IPS-18a (cell line): ENCODE data around the gene RNF32.

Source experiments
- H3K27ac ChIP-seq: one replicate; pipeline ENCODE4 v1.5.1; 2013; ENCODE audit warnings: low read length
- H3K27me3 ChIP-seq: one replicate; pipeline ENCODE4 v1.6.1; 2013; ENCODE audit warnings: mild to moderate bottlenecking, low read length; ENCODE audit not compliant: control insufficient read depth, insufficient read depth
- H3K36me3 ChIP-seq: one replicate; pipeline ENCODE4 v1.6.1; 2013; ENCODE audit warnings: low read depth, low read length; ENCODE audit not compliant: control insufficient read depth
- H3K4me1 ChIP-seq: one replicate; pipeline ENCODE4 v1.6.1; 2013; ENCODE audit warnings: low read depth, low read length; ENCODE audit not compliant: control insufficient read depth
- H3K4me3 ChIP-seq: one replicate; pipeline ENCODE4 v1.5.1; 2013; ENCODE audit warnings: low read length
- H3K9ac ChIP-seq: one replicate; pipeline ENCODE4 v1.6.1; 2013; ENCODE audit warnings: mild to moderate bottlenecking, low read length, moderate library complexity
- H3K9me3 ChIP-seq: one replicate; pipeline ENCODE4 v1.6.1; 2013; ENCODE audit warnings: low read depth, low read length; ENCODE audit not compliant: control insufficient read depth

Gene RNF32

GRCh38 chr7:156652886-156653568 lies 12.5 kb downstream of the RNF32 start:
- no peaks in the 10 kb centered on the region for H3K27me3 ChIP-seq
- H3K36me3 ChIP-seq = no peaks in the 10 kb centered on the region
- H3K4me1 ChIP-seq = peaks cover 3% of the 10 kb centered on the region
- no peak overlapping the region for H3K9ac ChIP-seq
- no peaks in the 10 kb centered on the region for H3K9me3 ChIP-seq
- no peak overlapping the region for H3K4me3 ChIP-seq
- H3K27ac ChIP-seq = no peak overlapping the region

- Histone ChIP-seq H3K27me3 (no peaks in the 10 kb centered on the region), H3K4me1 (peaks cover 3% of the 10 kb centered on the region), H3K27ac (no peak overlapping the region), H3K9ac (no peak overlapping the region), H3K9me3 (no peaks in the 10 kb centered on the region), H3K36me3 (no peaks in the 10 kb centered on the region), H3K4me3 (no peak overlapping the region)
These were observed 14.1 kb downstream of the RNF32 start for GRCh38 chr7:156654511-156655234.

GRCh38 chr7:156655251-156655650 lies 14.7 kb downstream of the RNF32 start:
- Histone ChIP-seq H3K27ac (no peak overlapping the region), H3K9ac (no peak overlapping the region), H3K4me1 (peaks cover 3% of the 10 kb centered on the region), H3K4me3 (no peak overlapping the region), H3K27me3 (no peaks in the 10 kb centered on the region), H3K9me3 (no peaks in the 10 kb centered on the region), H3K36me3 (no peaks in the 10 kb centered on the region)

GRCh38 chr7:156655983-156656382 lies 15.4 kb downstream of the RNF32 start:
- no peak overlapping the region for H3K27ac ChIP-seq
- H3K36me3 ChIP-seq = no peaks in the 10 kb centered on the region
- H3K27me3 ChIP-seq = no peaks in the 10 kb centered on the region

GRCh38 chr7:156656598-156656997 lies 16.0 kb downstream of the RNF32 start:
- Histone ChIP-seq H3K9me3 (no peaks in the 10 kb centered on the region), H3K4me1 (peaks cover 3% of the 10 kb centered on the region), H3K36me3 (no peaks in the 10 kb centered on the region), H3K4me3 (no peak overlapping the region), H3K9ac (no peak overlapping the region), H3K27me3 (no peaks in the 10 kb centered on the region), H3K27ac (no peak overlapping the region)

More at GRCh38 chr7:156655983-156656382, 15.4 kb downstream of the RNF32 start:
- Histone ChIP-seq H3K4me3 (no peak overlapping the region), H3K9me3 (no peaks in the 10 kb centered on the region), H3K4me1 (peaks cover 3% of the 10 kb centered on the region), H3K9ac (no peak overlapping the region)

- H3K4me1 ChIP-seq = peaks cover 3% of the 10 kb centered on the region
These were observed 17.1 kb downstream of the RNF32 start for GRCh38 chr7:156657681-156658080.

GRCh38 chr7:156659203-156659602 lies 18.6 kb downstream of the RNF32 start:
- Histone ChIP-seq H3K36me3 (no peaks in the 10 kb centered on the region), H3K9ac (no peak overlapping the region), H3K4me1 (peaks cover 3% of the 10 kb centered on the region), H3K4me3 (no peak overlapping the region), H3K27ac (no peak overlapping the region), H3K9me3 (no peaks in the 10 kb centered on the region), H3K27me3 (no peaks in the 10 kb centered on the region)

More at GRCh38 chr7:156657681-156658080, 17.1 kb downstream of the RNF32 start:
- Histone ChIP-seq H3K36me3 (no peaks in the 10 kb centered on the region), H3K4me3 (no peak overlapping the region), H3K27ac (no peak overlapping the region), H3K9ac (no peak overlapping the region), H3K27me3 (no peaks in the 10 kb centered on the region), H3K9me3 (no peaks in the 10 kb centered on the region)

GRCh38 chr7:156659961-156660360 lies 19.4 kb downstream of the RNF32 start:
- peaks cover 5% of the 10 kb centered on the region for H3K4me1 ChIP-seq
- no peaks in the 10 kb centered on the region for H3K9me3 ChIP-seq
- H3K27ac ChIP-seq = no peak overlapping the region
- no peak overlapping the region for H3K9ac ChIP-seq
- no peak overlapping the region for H3K4me3 ChIP-seq
- H3K27me3 ChIP-seq = no peaks in the 10 kb centered on the region
- H3K36me3 ChIP-seq = no peaks in the 10 kb centered on the region

- no peak overlapping the region for H3K27ac ChIP-seq
- no peaks in the 10 kb centered on the region for H3K9me3 ChIP-seq
- no peak overlapping the region for H3K9ac ChIP-seq
- no peaks in the 10 kb centered on the region for H3K36me3 ChIP-seq
- no peak overlapping the region for H3K4me3 ChIP-seq
- no peaks in the 10 kb centered on the region for H3K27me3 ChIP-seq
- H3K4me1 ChIP-seq = peaks cover 20% of the 10 kb centered on the region
These were observed 21.1 kb downstream of the RNF32 start for GRCh38 chr7:156661637-156662036.

GRCh38 chr7:156662277-156662676 lies 21.7 kb downstream of the RNF32 start:
- Histone ChIP-seq H3K9ac (no peak overlapping the region), H3K36me3 (no peaks in the 10 kb centered on the region), H3K9me3 (no peaks in the 10 kb centered on the region), H3K4me3 (no peak overlapping the region), H3K27me3 (no peaks in the 10 kb centered on the region), H3K4me1 (peaks cover 27% of the 10 kb centered on the region), H3K27ac (no peak overlapping the region)

GRCh38 chr7:156665101-156665500 lies 24.5 kb downstream of the RNF32 start:
- H3K9me3 ChIP-seq = no peaks in the 10 kb centered on the region
- no peaks in the 10 kb centered on the region for H3K27me3 ChIP-seq
- no peaks in the 10 kb centered on the region for H3K36me3 ChIP-seq
- peaks cover 30% of the 10 kb centered on the region for H3K4me1 ChIP-seq
- H3K27ac ChIP-seq = no peak overlapping the region
- H3K4me3 ChIP-seq = no peak overlapping the region
- H3K9ac ChIP-seq = no peak overlapping the region
